Measurements from ENCODE around the gene NDUFA13.

The NDUFA13 gene

DNA sequence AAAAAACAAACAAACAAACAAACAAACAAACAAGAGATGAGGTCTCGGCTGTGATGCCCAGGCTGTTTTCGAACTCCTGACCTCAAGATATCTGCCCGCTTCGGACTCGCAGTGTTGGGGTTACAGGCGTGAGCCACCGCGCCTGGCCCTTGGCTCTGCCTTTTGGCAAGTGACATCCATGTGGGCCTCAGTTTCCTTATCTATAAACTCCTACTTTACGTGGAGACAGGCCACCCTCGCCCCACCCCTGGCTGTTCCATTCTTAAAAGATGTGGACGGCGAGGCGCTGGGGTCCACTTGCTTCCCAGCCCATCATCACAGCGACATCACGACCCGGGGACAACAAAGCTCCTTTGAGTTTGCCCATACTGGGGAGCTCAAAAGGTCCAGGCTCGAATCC lies 2.3 kb upstream of the NDUFA13 start:
- DNase-seq: no peak

DNA sequence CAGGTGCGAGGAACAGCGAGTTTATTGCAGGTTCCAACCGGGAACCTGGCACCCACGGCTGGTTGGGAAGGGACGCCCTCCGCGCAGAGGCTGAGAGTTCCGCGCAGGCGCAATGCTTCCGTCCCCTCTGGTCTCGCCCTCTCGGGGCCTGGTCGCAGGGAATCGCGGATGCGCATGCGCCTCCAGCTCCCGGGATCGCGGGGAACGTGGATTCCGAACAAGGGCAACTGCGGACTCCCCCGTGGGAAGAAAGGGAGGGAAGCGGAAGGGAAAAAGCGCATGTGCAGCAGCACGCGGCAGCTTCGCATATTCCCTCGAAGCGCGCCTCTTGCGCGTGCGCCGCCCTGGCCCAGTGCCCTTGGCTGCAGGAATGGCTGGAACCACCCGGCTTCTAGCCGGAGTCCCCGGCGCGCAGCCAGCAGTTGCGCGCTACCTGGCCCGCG lies 1.8 kb upstream of the NDUFA13 start:
- no peak for DNase-seq

DNA sequence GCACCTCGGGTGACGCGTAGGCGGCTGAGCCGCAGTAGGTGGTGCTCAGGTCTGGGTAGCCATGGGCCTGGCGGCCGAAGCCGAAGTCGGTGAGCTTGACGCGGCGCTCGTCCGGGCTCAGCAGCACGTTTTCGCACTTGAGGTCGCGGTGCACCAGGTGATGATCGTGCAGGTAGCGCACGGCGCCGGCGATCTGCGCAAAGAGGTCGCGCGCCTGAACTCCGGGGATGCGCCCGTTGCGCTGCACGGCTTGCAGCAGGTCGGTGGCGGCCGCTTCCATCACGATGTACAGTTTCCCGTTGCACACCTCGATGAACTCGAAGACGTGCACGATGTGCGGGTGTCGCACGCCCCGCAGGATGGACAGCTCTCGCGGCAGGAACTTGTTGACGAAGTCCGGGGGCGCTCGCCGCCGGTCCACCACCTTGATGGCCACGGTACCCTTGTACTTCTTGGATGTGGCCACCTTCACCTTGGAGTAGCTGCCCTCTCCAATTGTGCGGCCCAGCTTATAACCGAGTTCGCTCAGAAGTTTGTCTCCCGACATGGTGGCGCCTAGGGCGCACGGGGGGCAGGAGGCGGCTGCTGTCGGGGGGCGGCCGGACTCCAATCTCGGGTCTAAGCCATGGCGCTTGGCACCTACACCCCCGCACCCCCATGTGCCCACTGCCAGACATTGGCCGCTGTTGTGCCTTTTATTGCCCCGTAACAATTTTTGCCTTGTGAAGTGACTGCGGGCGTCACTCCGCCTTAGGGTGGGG lies 964 bp upstream of the NDUFA13 start, which contains the start of gene TSSK6:
TSSK6 (minus strand) TSS at position 668 of the 761 bp plus-strand sequence; CDS start at position 547, 121 bp downstream.
- DNase-seq: no peak

DNA sequence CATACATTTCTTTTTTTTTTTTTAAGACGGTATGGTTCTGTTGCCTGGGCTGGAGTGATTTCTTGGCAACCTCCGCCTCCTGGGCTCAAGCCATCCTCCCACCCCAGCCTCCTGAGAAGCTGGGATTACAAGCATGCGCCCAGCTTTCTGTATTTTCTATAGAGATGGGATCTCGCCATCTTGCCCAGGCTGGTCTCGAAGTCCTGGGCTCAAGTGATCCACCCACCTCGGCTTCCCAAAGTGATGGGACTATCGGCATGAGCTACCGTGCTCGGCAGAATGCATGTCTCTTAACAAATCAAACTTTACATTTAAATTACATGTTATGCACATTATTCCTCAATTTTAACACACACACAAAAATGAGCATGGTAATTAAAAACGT lies 1.2 kb downstream of the NDUFA13 start:
- no peak for DNase-seq

DNA sequence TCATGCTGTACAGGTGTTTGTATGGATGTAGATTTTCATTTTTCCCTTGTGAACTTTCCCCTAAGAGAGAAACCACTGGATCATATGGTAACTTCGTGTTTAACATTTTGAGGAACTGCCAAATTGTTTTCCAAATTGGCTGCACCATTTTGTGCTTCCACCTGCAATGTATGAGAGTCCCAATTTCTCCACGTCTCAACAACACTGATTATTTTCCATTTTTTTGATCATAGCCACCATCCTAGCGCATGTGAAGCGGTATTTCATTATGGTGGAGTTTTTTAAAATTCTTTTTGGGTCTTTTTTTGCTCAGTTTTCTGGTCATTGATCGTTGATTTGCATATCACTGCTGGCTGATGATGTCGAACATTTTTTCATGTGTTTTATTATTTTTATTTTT lies 5.0 kb downstream of the NDUFA13 start:
- no peak for DNase-seq

DNA sequence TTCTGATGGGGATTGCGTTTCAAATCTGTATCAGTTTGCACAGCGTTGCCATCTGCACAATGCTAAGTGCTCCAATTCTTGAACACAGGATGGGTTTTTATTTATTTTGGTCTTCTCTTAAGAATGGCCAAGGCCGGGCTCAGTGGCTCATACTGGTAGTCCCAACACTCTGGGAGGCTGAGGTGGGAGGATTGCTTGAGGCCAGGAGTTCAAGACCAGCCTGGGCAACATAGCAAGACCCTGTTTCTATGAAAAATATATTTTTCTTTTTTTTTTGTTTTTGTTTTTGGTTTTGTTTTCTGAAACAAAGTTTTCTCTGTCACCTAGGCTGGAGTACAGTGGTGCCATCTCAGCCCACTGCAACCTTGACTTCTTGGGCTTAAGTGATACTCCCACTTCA lies 7.2 kb downstream of the NDUFA13 start:
- no peak for DNase-seq

DNA sequence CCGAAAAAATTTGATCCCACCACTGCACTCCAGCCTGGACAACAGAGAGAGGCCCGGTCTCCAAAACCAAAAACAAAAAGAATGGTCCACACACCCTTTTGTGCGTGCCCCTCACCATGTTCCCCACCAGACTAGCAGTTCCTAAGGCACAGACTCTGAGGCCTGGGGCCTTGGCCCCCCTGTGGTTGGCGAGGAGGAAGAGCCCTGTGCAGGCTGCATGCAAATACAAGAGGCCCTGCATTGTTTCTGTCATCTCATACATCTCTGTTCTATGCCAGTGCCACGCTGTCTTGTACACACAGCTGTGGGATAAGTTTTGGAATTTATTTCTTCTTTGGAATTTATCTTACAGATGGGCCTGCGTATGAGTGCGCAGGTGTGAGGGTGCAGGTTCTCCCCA lies 8.0 kb downstream of the NDUFA13 start:
- DNase-seq: no peak

DNA sequence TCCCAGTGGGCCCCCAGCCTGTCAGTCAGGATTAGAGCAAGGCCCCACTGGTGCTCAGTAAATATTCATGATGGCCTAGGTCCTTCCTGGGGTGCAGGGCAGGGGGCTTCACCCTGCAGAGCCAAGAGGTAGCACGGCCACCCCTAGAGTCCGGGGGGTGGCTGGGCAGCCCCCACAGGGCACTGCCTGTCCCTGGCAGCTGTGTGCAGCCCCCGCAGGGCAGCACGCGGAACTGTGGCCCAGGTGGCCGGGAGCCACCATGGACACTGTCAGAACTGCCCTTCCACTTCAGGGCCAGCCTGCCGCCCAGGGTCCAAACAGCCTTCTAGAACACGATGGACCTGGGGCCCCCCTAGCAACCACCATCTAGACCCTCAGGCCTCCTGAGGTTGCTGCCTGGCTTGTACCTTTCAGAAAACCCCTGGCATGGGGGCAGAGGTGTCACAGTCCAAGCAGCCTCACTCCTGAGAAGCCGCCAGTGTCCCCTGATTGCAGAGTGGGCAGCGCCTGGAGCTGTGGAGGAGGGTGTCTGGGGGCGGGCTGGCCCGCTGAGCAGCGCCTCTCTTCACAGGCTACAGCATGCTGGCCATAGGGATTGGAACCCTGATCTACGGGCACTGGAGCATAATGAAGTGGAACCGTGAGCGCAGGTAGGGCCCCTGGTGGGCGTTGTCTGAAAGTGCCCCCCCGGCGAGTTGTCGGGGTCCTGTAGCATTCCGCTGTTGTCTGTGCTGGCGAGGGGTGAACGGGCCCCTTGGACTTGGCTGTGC lies 9.8 kb downstream of the NDUFA13 start:
- DNase-seq: no peak

DNA sequence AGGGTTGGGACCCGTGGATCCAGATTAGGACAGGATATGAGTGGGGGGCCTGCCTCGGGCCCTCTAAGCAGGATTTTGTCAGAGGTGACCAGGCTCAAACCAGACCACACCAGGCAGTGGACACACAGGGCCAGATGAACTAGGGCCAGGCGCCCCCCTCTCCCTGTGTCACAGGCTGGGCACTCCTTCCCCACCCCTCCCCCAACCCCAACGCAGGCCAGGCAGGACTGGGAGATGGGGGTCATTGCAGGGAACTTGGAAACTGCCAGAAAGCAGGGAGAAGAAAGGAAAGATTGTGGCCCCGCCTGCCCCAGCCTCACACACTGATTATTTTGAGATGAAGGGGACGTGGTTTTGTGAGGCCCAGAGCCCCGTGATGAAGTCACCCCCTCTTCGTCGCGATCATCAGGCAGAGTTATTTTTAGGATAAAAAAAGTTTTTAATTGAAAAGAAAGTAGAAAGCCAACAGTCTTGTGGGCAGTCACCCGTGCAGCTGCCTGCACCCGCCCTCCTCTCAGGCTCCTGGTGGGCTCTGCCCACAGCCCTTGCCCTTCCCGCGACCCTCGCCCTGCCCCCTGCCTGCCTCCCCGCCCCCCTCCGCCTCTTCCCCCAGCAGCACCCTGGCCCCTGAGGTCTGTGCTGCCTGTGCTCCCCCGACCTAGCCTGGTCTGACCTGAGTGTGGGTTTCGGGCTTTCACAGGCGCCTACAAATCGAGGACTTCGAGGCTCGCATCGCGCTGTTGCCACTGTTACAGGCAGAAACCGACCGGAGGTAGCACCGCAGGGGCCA lies 10.8 kb downstream of the NDUFA13 start:
- no peak for DNase-seq

DNA sequence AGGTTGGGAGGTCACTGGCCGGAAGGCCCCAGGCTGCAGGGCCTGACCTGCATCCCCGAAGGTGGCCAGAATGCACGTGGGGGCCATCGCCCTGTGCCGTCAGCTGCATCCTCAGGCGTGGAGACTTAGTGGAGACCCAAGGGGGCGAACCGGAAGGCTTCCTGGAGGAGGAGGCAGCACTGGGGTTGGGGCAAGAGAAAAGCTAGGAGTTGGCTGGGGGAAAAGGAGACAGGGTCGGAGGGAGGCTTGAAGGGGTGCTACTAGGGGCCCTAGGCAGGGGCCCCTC lies 11.3 kb downstream of the NDUFA13 start:
- DNase-seq: no peak

DNA sequence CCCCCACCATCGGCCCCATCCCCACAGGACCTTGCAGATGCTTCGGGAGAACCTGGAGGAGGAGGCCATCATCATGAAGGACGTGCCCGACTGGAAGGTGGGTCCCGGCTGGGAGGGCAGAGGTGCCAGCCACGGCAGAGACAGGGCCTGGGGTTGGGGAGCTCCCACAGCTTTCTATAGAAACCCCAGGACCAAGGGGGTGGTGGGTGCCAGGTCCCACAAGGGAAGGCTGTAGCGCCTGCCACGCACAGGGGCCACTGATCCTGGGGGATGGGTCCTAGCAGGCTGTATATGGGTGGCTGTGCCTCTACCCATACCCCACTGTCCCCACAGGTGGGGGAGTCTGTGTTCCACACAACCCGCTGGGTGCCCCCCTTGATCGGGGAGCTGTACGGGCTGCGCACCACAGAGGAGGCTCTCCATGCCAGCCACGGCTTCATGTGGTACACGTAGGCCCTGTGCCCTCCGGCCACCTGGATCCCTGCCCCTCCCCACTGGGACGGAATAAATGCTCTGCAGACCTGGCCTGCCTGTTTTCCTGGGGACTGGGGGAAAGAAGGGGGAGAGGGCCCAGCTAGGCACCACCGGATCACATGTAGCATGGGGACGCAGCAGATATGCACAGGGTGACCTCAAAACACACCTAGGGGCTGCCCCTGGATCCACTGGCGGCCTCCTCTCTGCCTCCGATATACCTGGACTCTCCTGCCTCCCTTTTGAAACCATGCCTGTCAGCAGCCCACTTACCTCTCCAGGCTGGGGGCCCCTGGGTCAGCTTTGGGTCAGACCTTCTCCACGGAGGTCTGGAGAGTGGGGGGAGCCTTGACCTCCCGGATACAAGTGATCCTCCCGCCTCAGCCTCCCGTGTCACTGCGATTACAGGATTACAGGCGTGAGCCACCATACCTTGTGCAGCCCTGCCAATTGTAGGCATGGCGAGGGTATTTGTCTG lies 11.9 kb downstream of the NDUFA13 start:
- no peak for DNase-seq

DNA sequence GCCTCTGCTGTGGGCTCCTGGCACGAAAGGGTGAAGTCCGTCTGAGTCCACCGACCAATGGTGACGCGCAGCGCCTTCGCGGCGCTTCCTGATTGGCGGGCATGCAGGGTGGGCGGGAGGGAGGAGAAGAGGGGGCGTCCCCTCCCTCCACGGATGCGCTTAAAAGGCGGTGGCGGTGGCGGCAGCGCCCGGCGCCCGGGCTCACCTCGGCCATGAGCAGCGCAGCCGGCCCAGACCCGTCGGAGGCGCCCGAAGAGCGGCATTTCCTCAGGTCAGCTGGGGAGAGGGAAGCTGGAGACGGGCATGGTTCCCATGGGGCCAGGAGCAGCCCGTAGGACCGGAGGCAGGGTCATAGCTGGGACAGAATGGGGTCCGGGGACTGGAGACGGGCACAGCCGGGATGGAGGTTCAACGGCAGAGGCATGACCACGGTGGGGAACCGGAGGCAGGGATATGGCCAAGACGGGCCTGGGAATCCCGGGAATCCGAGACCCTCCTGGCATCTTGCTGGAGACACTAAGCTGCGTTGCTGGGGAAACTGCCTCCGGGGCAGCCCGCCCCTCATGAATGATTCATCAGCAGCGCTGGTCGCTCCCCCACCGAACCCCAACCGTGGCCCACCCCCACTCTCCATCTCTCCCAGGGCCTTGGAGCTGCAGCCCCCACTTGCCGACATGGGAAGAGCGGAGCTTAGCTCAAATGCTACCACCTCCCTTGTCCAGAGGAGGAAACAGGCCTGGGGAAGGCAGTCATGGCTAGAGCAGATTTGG lies 12.9 kb downstream of the NDUFA13 start, which contains the start of gene YJEFN3:
YJEFN3 (plus strand) TSS at position 191 of the 770 bp plus-strand sequence; CDS start at position 213, 22 bp downstream.
- DNase-seq: no peak

DNA sequence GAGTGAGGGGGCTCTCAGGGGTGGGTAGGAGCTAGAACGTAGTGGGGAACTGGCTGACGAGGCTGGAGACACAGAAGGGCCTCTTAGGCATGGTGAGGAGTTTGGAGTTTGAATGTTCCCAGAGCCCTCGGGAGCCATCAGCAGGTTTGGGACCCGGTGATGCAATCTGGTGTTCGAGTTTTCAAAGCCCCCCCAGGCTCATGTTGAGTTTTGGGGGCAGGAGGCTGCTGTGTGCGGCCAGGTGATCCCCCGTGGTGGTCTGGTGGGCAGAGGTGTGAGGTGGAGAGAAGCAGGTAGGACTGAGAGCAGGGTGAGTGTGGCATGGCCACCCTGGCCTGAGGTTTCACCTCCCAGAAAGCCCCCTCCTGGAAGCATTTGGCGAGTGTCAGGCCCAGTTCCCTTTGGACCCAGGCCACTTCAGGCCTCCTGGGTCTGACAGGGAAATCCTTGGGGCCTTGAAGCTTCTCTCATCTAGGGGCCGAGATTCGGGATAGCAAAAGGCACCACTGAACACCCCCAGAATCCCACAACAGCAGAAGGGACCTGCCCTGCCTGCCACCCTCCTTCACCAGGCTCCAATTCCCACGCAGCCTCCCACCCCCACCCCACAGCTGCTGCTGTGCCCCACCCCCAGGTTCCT lies 13.9 kb downstream of the NDUFA13 start:
- no peak for DNase-seq

DNA sequence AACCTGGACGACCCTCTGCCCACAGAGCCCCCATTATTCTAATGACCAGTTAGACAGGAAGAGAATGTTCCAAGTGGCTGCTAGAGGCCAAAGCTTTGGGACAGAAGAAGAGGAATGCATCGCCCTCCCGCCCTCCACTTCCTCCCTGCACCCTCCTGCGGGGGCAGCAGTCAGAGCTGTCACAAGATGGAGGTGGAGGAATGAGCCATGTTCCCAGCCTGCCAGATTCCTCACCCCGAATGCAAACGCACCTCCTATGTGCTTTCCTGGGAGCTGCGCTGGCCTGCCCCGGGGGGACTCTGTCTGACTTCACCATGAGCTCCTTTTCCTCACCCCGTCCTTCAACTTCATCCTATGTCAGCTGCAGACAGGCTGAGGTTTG lies 14.4 kb downstream of the NDUFA13 start:
- DNase-seq: no peak

DNA sequence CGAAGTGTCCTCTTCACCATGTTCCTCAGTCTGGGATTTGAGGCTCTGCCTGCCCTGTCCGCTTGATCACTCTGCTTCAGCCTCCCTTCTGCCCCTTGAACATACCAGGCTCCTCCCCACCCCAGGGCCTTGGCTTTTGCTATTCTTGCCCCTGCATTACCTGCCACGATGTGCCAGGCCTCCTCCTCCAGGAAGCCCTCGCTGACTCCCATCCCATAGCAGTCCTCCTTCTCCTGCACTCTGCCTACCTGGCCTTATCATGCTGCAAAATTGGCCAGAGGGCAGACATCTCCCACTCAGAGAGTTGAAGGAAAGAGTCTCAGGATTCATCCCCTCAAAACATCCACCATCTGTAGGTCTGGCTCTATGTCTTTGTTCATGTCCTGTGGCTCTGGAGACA lies 14.9 kb downstream of the NDUFA13 start:
- no peak for DNase-seq

DNA sequence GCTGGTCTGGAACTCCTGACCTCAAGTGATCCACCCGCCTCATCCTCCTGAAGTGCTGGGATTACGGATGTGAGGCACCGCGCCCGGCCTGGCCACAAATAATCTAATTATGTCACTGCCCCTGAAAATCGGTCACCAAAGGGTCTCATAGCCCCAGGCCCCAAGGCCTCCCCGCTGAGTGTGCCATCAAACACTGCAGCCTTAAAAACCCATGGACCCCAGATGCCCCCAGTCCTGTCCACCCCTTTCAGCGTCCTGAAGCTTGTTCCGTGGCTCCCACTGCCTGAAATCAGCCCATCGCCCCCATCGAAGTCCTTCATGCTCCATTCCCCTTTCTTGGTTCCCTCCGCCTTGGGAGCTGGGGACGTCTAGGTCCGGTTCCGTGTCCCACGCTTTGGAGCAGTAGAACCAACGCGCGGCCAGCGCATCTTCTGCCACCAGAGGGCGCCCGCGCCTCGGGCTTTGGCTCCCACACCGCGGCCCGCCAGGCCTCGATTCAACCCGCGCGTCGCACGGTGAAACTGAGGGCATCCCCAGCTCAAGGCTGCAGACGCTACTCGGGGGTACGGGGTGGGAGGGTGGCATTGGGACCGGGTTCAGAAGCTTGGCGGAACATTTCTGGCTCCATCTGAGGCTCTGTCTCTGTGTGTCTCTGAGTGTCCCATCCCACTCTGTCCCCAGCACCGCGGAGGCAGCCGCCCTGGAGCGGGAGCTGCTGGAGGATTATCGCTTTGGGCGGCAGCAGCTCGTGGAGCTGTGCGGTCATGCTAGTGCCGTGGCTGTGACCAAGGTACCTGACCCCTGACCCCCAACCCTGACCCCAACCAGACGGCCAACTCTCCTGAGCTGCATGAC lies 16.2 kb downstream of the NDUFA13 start:
- peak; percentile 97 for DNase-seq

DNA sequence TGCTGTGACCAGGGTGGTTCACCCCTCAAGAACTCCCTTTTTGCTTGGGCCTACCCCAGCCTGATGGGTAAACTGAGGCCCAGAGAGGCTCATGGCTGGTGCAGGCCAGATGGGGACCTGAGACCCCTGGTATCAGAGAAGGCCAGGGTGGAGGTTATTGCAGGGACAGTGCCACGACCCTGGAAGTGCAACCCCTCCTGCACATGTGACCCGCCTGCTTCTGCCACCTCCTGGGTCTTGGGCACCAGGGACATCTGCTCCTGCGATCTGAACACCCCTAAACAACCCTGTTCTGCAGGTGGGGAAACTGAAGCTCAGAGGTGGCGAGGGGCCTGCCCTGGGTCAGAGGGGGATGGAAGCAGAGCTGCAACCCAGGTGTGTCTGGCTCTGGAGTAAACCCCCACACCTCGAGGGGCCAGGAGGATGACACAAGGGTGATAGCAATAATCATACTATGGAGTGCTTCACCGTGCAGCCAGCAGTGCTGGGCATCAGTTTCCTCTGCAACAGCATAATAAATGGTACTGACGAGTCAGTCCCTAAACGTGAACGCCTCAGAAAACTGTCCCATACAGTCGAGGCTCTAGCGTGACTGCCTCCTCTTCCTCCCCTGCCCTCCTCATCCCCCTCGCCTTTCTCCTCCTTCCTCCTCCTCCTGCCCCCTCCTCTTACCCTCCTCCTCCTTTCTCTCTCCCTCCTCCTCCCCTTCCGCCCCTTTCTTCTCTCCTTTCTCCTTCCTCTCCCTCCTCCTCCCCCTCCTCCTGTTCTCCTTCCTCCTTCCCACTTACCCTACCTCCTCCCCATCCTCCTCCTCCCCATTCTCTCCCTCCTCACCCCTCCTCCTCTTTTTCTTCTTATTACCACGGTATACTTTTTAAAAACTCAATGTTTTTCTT lies 17.0 kb downstream of the NDUFA13 start:
- no peak for DNase-seq

DNA sequence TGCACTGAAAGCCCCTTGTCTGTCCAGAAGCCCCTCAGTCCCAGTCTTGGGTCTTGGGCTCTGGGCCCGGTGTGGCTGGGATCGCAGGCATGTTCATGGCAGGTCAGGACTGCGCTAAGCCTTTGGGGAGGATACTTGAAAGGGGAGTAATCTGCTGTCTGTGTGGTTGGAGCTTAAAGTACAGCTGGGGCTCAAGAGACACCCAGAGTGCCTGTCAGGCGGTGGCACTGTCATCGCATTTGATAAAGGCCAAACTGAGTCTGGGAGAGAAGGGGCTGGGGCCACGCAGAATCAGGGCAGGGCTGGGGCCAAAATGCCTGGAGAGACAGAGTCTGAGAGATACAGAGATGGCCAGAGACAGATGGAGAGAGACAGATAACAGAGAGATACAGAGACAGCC lies 17.8 kb downstream of the NDUFA13 start:
- DNase-seq: no peak
